PC-3 (cell line): ENCODE results near the gene TRH.

Source experiments
- EZH2phosphoT487 ChIP-seq: fragments of 300-600 bp; sonication (generic); IDR thresholded peaks from 2 replicates; pipeline ENCODE4 v1.6.1; 2018; ENCODE audit warnings: mild to moderate bottlenecking, antibody characterized with exemption, low read length, borderline replicate concordance
- TF ChIP-seq, protein P1 (sequence below): fragments of 300-600 bp; sonication (generic); conservative IDR thresholded peaks from 2 replicates; pipeline ENCODE4 v1.5.1; 2017; ENCODE audit warnings: antibody characterized with exemption, low read depth, mild to moderate bottlenecking, low read length

DNA sequence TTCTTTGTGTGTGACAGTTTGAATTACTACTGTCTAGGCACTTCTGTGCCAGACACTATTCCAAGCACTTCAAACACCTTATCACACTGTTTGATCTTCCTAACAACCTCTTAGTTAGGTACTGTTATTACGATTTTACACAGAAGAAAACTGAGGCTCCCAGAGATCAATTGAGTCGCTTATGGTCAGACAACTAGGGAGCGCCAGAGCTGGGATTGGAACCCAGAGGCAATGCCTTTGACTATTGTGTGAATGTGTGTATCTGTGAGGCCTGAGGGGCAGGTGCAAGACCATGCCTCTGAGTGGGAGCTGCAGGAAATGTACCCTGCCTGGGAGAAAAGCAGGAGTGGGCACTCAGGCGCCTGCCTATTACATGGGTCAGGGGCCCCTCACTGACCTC lies 1.8 kb downstream of the TRH start:
- TF ChIP-seq, protein P1, sequence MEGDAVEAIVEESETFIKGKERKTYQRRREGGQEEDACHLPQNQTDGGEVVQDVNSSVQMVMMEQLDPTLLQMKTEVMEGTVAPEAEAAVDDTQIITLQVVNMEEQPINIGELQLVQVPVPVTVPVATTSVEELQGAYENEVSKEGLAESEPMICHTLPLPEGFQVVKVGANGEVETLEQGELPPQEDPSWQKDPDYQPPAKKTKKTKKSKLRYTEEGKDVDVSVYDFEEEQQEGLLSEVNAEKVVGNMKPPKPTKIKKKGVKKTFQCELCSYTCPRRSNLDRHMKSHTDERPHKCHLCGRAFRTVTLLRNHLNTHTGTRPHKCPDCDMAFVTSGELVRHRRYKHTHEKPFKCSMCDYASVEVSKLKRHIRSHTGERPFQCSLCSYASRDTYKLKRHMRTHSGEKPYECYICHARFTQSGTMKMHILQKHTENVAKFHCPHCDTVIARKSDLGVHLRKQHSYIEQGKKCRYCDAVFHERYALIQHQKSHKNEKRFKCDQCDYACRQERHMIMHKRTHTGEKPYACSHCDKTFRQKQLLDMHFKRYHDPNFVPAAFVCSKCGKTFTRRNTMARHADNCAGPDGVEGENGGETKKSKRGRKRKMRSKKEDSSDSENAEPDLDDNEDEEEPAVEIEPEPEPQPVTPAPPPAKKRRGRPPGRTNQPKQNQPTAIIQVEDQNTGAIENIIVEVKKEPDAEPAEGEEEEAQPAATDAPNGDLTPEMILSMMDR: no peak
- TF ChIP-seq EZH2phosphoT487: no peak
